ENCODE data around the gene CHST10.

The CHST10 gene

GRCh38 chr2:100413571-100413970, 3.9 kb downstream of the CHST10 start:
- no peak for DNase-seq

GRCh38 chr2:100412881-100413321, 4.6 kb downstream of the CHST10 start:
- DNase-seq, result no peak

DNA sequence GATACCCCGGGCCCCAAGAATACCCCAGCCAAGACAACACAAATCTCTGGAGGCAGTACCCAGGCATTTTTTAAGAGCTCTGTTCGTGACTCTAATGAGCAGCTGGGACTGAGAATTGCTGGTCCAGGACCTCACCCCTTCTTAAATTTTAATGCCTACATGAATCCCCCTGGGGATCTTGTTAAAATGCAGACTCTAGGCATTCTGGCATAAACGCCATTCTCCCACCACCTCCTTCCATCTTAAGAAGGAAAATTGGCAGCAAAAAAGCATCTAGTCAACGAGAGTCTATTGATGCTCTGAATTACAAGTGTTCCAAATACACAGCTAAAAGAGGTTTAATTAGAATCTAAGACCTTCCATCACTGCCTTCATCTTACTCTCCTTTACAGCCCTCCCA, 5.0 kb downstream of the CHST10 start:
- DNase-seq, result no peak

DNA sequence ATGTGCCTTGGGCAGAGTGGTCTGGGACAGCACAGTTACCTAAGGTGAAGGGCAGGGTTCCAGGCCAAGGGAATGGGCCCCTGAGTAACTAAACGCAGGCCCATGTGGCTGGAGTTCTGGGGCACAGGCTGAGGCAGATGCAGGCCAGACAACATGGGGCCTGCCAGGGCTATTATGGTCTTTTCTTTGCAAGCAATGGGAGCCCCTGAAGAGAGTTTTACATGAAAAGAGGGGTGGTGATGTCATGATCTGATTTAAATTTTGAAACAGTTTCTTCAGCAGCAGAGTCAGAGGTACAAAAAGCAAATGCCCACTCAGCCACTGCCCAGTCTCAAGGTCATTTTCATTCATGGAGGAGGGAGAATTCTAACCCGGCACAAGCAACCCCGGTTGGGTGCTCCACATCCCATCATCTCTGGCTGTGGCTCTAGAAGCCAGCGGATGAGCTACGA, 5.6 kb downstream of the CHST10 start:
- DNase-seq, result no peak

DNA sequence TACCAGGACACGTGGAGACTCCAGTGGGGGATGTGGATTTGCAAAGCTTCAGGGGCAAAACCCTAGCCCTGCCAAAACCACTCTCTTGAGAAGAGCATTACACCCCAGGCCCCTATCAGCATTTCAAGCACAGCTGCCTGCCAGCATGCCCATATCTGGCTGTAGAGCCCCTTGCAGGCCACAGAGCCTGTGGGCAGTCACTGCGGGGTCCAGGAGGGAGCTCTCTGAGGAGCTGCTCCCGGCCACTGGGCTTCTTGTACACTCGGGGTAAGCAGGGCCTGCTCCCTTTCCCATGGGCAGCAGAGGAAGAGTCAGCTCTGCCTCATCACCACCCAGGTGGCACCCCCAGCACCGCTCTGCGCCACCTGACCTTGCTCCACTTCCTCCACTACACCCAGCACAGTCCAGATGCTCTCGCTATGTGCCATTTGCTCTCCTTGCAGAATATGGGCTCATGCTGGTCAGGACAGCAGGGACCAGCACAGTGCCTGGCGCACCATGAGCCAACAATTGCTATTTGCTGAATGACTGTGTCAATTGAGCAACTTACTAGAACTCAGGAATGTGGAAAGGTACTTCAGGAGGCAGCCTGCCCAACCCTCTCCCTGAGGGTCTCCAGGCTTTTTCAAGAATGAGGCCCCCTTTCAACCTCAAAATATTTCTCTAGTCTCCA, 7.4 kb downstream of the CHST10 start:
- no peak for DNase-seq

DNA sequence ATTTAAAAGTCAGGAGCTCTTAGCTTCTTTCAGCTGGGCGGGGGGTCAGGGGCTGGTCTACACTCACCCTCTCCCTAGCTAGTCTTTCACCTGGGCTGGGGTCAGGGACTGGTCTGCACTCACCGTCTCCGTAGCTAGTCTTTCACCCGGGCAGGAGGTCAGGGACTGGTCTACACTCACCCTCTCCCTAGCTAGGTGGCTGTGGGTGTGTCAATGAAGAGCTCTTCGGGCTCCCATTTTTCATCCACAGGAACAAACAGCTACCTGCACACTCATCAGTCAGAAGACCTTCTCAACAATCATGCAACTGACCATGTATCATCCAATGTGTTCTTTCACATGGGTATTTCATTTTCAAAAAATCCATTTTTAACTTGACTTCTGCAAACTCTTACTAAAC, 8.0 kb downstream of the CHST10 start:
- no peak for DNase-seq

- DNase-seq, result no peak
Measured at GRCh38 chr2:100408941-100409340, 8.5 kb downstream of the CHST10 start.

DNA sequence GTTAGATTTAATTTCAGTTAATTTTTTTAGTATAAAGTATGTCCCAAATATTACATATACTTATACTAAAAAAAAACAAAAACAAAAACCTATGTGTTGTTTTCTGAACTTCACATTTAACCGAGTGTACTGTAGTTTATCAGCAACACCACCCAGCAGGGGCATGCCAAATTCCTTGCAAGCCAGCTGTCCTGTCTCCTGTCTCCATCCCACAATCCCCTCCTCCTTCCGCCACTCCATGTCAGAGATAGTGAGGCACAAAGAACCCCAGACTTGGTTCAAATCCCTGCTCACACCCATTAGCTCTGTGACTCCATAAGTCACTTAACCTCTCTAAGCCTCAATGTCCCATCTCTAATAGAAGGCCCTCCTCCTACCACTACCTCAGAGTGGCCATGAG, 9.4 kb downstream of the CHST10 start:
- DNase-seq, result no peak

GRCh38 chr2:100407563-100407962, 9.9 kb downstream of the CHST10 start:
- no peak for DNase-seq

DNA sequence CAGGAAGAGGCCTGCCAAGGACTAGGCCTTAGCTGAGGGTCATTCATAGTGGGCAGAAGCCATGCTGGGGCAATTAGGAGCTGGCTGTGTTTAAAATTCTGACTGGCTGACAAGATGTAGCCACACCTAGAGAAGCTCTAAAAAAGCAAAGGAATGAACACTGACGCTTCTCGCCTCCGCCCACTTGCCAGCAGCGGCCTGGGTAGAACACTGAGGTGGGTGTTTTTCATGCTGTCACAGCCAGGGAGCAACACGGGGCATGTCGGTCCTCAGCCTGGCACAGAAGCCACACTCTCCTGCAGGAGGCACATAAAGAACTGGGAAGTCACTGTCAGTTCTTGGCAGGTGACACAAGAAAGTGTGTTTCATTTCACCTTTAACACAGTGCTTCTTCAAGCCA, 10.4 kb downstream of the CHST10 start:
- DNase-seq, result no peak

DNA sequence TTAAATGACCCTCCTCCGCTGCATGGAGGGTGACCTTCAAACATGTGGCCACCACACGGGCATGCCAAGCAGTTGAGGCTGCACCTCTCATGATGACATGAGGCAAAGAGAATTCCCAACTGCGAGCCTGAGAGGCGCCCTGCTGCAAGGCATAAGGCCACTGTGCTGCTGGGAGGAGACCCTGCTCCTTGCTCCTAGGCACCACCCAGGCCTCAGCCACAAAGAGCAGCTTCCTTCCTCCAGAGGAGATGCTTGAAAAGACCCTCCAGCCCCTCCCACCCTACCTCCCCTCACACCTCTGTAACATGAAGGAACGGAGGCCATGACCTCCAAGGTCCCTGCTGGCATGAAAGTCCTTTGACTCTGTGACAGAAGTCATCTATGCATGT, 11.4 kb downstream of the CHST10 start:
- no peak for DNase-seq

DNA sequence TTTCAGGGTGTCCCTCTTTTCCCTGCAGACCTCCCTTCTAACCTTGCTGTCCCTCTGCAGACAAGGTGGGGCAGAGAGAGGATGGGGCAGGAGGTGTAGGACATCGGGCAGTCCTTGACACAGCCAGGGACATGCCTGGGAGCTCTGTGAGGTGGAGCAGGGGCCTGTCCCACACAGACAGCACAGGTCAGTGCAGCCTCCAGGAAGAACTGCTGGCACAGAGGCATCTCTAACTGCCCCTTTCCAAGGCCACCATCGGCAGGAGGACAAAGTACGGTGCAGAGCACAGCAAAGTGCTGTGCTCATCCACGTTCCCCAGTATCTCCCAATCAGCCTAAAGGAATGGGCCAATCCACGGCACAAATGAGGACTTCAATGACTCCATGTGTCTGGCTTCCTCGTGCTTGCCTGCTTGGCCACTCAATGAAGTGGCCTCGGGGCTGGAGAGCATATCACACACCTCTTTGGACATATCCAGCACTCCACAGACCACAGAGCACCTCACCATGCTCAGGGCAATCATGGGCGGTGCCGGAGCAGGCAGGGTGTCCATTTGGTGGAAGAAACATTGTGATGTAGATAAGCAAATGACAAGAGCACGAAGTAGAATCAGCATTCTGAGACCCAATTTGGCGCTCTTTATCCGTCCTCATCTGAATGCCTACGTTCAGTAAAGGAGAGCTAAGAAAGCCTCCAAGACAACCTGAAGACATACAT, 11.9 kb downstream of the CHST10 start:
- no peak for DNase-seq

- DNase-seq, result no peak
Measured at GRCh38 chr2:100404411-100404810, 13.1 kb downstream of the CHST10 start.

DNA sequence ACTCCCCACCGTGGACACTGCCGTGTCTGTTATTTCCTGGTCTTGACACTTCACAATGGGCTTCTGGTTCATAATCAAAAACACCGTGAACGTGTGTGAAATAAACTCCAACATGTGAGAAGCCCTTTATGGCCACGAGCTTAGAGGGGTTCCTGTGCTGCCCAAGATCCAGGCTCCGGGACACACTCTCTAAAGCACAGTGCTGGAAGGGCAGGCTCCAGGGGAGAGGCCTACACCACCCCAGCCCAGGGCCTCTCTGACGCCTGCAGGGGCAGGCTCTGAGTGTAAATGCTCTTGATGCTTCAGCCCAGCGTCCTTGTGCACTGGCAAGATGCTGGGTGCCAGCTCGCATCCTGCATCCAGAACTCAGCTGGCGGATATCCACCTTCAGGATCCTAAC, 13.7 kb downstream of the CHST10 start:
- no peak for DNase-seq

DNA sequence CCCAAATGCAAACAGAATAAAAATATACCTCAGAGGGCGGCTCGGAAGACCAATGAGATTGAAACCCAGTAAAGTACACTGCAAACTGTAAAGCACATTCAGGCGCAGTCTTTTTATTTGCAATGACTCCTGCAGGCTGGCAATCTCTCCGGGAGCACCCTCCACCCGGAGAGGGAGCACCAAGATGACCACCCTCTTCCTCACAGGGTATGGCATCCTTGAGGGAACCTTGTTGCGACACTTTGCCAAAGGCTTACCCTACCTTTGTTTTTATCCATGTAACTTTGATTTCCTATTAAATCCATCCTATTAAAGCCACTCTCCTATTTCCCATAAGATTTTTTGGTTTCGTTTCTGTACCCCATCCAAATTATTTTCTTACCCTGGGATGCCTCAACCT, 16.2 kb downstream of the CHST10 start:
- no peak for DNase-seq

DNA sequence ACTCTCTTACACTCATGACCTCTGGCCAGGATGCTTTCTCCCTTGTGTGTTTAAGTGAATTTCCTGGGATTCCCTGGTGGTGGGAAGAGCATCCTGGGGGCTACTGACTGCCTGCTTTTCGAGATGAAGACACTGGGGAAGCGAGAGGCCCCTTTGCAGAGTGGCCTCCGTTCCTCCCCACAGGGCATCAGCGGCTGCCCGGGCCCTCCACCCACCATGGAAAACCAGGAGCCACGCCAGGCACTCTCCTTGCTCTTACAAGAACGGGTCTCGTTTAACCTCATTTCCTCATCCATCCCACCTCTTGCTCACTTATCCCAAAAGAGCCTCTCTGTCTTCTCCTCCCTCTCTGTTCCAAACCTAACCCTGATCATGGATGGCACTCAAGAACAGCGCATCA, 17.8 kb downstream of the CHST10 start:
- DNase-seq, result no peak

- no peak for DNase-seq
Measured at GRCh38 chr2:100397976-100398375, 19.5 kb downstream of the CHST10 start.

DNA sequence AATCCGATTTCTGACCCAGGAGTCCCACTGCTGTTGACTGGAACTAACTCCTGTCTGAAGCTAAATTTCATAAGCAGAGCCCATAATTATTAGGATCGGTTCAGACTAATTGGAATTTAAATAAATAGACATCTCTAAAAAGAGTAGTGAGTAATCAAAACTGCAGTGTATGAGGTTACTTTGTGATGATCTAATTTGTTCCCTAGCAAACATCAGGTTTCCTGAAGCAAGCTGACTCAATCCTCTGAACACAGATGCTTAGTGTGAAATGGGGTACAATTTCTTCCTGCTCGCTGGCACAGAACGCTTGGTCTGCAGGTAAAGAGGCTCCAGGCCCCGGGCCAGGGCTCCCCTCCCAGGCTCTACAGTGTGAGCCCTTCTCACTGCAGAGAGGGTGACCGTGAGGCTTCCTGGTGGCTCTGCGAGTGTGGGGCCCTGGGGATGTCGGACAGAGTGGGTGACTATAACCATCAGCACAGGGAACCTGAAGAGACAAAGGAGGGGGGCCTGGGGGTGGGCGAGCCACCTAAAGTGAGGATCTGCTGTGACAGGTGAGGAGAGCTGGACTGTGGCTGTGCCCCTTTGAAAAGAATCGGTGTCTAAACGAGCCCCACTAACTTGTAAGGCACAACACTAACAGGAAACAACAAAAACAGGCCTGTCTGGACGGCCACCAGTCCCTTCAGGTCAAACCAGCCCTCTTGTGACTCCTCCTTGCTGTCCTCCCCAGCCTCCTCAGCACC, 20.2 kb downstream of the CHST10 start:
- DNase-seq, result no peak

DNA sequence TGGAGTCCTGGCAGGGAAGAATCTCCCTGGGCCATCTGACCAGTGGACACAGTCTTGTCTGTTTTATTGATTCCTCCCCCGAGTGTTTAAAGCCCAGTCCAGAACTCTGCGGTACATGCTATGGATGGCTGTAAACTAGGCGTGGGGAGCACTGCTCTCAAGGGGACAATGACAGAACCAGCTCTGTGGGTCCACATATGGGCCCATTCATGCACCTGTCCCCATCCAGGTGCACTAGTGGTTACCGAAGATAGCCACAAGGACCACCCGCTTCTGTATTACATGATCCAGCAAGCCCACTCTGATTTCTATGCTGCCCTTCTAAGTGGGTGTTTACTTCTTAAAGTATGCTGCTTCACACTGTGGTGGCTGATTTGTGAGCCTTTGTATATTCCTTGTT, 21.0 kb downstream of the CHST10 start:
- DNase-seq, result no peak

- no peak for DNase-seq
Measured at GRCh38 chr2:100395532-100396350, 21.7 kb downstream of the CHST10 start.

- DNase-seq, result no peak
Measured at GRCh38 chr2:100394111-100394641, 23.3 kb downstream of the CHST10 start.

GRCh38 chr2:100393362-100393761, 24.1 kb downstream of the CHST10 start:
- no peak for DNase-seq

GRCh38 chr2:100392715-100393114, 24.8 kb downstream of the CHST10 start:
- DNase-seq, result no peak
